ENCODE results near the gene LHFPL6.

The LHFPL6 gene

DNA sequence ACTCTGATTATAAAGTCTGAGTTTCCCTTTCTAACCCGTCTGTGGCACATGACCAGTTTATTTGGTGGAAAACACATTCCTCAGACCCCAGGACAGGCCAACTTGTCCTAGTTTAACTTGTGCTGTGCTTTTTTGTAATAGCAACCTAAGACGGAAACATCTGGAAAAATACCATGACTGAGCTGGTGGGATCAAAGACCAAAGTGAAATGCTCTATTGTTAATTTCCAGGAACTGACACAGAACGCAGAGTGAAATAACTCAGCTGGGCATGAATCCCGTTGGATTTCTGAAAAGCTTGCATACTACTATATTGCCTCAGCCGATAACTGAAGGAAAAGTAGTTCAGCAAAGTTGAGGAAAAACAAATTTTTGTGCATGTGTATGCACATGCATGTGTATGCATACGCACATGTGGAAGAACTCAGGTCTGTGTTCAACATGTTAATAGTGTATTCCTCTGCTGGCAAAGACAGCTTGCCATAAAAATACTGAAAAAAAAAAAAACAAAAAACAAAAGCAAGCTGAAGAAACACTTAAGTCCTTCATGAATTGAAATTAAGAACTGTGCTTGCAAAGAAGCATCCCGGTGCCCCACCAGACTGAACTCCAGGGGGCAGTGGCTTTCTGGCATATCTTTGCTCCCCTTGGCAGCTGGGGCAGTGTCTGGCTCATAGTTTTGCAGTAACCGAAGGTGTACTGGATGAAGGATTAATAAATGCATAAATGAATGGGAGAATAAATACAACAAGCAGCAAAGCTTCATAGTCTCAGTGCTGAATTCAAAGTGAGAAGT is 187.8 kb downstream of the LHFPL6 start:
- DNase-seq (ENCODE audit: low read depth in 2 of 2), result no peak

- no peak for DNase-seq (ENCODE audit: low read depth in 2 of 2)
Observed at GRCh38 chr13:39414339-39414738, 188.7 kb downstream of the LHFPL6 start.

DNA sequence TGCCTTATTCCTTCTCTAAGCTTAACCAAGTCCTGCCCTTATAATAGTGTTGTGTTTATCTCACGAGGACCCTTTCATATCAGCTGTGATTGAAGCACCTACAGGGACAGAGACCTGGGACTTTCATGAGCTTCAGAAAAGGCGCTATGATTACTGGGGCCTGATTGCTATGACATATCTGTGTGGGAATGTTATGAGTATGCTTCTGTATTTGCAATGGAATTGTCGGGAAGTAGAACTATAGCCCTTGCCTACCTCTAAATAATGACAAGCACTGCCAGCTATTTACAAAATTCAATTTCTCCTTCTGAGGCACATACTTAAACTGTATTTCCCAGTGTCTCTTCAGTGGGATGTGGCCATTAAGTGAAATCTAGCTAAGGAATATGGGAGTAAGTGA is 191.5 kb downstream of the LHFPL6 start:
- no peak for DNase-seq (ENCODE audit: low read depth in 2 of 2)

- no peak for DNase-seq (ENCODE audit: low read depth in 2 of 2)
Observed at GRCh38 chr13:39410964-39411363, 192.0 kb downstream of the LHFPL6 start.

DNA sequence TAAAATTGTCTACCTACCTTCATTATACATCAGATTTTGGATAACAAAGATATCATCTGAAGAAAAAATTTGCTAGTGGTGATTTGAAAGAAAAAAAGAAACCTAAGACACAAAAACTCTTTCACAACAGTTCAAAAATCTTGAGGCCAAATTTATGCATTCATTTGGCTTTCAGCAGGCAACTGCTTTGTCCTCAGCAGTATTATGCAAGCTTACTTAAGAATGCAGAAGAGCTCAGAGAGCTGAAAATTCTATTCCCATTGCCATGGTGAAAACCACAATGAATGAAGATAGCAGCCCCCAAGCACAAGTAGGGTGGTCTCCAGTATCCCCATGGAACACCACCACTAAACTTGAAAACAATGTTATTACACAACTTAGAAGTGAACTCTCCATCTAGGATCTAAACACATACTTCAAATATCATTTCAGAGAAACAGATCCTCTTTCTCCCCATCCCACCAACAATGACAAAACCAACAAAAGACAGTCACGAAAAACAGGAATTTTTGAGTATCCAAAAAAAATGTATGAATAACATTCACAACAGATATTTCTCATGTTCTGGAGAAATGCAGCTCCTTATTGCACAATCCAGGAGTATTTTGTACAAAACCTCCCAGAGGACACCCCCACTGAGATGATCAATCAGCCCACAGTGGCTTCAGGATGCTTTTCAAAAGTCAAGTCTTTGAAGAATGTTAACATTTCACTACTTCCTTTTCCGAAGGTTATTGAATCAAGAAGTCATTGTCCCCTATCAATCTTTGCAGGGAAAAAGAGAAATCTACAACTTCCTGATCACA is 192.7 kb downstream of the LHFPL6 start:
- no peak for DNase-seq (ENCODE audit: low read depth in 2 of 2)

DNA sequence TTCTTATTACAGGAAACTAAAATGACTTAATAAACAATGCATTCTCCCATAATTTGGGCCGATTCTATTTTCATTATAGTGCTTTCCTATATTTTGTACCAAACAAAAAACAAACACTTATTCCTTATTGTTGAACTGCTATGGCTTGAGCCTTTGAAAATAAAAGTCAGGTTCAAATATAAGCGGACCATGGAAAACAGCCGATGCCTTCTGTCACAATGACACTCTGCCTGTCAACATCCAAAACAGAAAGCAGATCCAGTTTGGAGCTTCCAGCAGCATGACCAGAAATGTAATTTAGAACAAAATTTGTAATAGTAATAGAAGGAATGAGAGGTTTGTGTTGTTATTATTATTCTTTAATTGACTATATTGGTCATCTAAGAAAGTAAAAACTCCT is 194.5 kb downstream of the LHFPL6 start:
- DNase-seq (ENCODE audit: low read depth in 2 of 2), result no peak

GRCh38 chr13:39407786-39408185 is 195.2 kb downstream of the LHFPL6 start:
- DNase-seq (ENCODE audit: low read depth in 2 of 2), result no peak

DNA sequence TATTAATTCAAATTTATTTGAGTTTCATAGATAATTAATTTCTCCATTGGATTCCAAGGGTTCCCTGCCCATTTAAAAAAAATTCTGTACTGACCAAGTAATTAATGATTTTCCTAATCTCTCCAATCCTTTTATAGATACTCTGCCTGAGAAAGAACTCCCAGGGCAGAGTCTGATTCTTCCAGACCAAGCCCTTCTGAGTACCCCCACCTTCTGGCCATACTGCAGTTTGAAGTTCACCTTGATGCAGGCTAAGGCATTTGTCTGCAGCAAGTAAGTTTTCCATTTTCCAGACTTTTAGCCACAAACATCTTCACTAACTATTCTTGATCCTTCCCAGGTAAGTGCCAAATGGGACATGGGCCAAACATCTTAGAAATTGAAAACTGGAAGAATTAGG is 195.9 kb downstream of the LHFPL6 start:
- no peak for DNase-seq (ENCODE audit: low read depth in 2 of 2)

GRCh38 chr13:39406688-39407087 is 196.3 kb downstream of the LHFPL6 start:
- no peak for DNase-seq (ENCODE audit: low read depth in 2 of 2)

- DNase-seq (ENCODE audit: low read depth in 2 of 2), result no peak
Observed at GRCh38 chr13:39405596-39406205, 197.3 kb downstream of the LHFPL6 start.

GRCh38 chr13:39405107-39405506 is 197.9 kb downstream of the LHFPL6 start:
- DNase-seq (ENCODE audit: low read depth in 2 of 2), result no peak

- DNase-seq (ENCODE audit: low read depth in 2 of 2), result no peak
Observed at GRCh38 chr13:39403106-39403505, 199.9 kb downstream of the LHFPL6 start.

- no peak for DNase-seq (ENCODE audit: low read depth in 2 of 2)
Observed at GRCh38 chr13:39402221-39402970, 200.6 kb downstream of the LHFPL6 start.

DNA sequence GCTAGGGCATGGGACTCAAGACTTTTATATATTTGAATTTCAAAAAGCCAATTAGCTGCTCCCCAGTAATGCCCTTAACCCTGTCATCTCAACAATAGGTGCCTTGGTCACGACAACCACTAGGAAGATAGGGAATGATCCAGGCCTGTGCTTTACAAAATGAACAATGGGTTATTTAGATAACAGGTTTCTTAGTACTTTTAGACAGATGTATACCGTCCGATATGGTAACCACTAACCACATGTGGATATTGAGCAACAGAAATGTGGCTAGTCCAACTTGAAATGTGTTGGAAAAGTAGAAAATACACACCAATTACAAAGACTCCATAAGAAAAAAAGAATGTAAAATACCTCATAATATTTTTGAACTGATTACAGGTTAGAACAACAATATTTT is 201.2 kb downstream of the LHFPL6 start:
- DNase-seq (ENCODE audit: low read depth in 2 of 2), result no peak

DNA sequence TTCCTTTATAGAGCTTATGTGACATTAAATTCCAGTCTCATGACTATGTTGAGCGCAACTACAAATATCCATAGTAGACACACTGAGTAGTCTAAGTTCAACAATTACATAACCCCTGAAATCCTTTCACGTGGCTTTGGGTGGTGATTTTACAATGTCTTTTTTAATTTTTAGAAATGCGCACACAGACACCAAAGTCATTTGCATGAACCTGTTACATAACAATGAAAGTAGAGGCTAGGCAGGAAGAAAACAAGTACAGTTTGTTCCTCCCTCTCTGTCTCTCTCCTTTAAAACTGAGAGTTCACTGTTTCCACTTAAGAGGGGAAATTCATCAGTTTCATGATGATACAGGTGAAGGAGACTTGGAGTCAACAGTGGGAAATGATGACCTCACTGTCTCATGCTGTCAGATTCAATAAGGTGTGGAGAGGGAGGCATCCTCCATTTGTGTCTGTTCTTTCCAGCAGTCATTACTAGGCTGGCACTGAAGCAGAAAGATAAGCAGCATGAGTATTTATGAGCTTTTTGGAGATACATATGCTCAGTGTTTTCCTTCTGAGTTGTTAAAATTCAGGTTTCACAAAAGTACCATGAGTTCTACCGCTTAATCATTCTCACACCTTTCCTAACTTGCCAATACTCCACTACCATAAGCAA is 201.8 kb downstream of the LHFPL6 start:
- no peak for DNase-seq (ENCODE audit: low read depth in 2 of 2)

DNA sequence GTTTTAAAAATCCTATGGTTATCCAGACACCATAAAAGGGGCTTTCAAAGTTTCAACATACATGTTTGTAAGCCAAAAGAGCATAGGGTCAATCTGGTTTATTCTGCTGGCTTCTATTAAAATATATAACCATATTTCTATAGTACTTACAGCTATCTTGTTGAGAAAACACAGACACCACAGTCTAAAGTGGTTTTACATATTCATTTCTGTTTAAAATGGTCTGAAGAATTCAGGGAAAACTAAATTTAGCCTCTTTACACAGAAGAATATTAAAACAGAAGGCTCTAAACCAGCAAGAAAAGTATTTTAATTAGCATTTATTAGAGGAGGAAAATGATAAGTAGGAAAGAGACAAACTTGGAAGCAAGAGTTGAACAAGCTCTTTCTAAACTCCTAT is 203.9 kb downstream of the LHFPL6 start:
- no peak for DNase-seq (ENCODE audit: low read depth in 2 of 2)

DNA sequence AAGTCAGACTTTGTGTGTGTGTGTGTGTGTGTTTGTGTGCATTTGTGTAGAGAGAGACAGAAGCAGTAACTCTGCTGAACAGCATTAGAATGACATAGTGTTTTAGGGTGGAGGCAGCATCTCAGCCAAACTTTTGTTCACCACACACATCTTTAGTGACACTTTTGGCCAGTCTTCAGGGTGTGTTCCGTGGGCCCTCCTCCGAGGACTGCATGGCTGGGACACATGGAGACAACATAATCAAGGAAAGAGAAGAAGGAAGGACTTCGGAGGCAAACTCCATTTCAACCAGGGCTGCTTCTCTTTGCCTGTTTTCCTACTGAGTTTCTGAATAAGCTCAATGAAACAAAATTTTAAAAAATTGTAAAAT is 205.1 kb downstream of the LHFPL6 start:
- no peak for DNase-seq (ENCODE audit: low read depth in 2 of 2)

DNA sequence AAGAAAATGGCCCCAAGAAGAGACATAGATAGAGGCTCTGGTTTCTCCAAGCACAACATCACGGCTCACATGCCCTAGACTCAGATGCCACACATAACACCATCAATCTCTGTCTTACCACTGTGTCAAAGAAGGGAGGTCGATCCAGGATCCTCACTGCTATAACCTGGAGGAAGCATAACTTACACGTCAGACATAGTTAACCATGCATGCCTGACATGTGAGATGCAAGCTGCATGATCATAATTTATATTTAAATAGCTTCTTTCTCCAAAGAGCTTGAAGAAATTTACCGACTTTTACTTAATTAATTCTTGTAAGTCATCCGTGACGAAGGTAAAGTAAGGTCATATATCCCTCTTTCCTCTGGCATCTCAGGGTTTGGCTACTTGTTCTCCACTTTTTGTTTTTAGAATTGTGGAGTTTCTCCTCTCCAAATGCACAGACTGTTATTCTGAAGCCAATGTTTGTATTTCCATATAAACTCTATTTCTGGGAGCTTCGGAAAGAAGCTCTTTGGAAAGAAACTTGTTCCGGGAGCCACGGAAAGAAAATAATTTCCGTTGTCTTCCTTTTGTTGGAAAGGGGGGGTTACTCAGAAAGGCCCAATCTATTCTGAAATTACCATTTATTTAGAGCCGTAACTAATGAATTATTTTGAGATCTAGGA is 205.6 kb downstream of the LHFPL6 start:
- DNase-seq (ENCODE audit: low read depth in 2 of 2), result no peak

- no peak for DNase-seq (ENCODE audit: low read depth in 2 of 2)
Observed at GRCh38 chr13:39394796-39395678, 208.0 kb downstream of the LHFPL6 start.

GRCh38 chr13:39391761-39392160 is 211.2 kb downstream of the LHFPL6 start:
- DNase-seq (ENCODE audit: low read depth in 2 of 2), result no peak

Measured in stimulated activated CD8-positive, alpha-beta memory T cell treated with anti-CD3 and anti-CD28 coated beads, Interleukin-2, amount 100 ng/mL, for 48 hours (primary cell).